Middle frontal gyrus (tissue), 1 donor: ENCODE results near the gene CCDC121.
A peak's percentile ranks its signal among the peaks of the same experiment; 100 is the strongest.

Experiments used
- DNase-seq: peaks from one replicate; pipeline ENCODE4 v3.0.0-alpha.2; 2015; ENCODE audit warnings: low spot score; ENCODE audit errors: extremely low spot score

The CCDC121 gene, protein sequence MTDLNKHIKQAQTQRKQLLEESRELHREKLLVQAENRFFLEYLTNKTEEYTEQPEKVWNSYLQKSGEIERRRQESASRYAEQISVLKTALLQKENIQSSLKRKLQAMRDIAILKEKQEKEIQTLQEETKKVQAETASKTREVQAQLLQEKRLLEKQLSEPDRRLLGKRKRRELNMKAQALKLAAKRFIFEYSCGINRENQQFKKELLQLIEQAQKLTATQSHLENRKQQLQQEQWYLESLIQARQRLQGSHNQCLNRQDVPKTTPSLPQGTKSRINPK

DNA sequence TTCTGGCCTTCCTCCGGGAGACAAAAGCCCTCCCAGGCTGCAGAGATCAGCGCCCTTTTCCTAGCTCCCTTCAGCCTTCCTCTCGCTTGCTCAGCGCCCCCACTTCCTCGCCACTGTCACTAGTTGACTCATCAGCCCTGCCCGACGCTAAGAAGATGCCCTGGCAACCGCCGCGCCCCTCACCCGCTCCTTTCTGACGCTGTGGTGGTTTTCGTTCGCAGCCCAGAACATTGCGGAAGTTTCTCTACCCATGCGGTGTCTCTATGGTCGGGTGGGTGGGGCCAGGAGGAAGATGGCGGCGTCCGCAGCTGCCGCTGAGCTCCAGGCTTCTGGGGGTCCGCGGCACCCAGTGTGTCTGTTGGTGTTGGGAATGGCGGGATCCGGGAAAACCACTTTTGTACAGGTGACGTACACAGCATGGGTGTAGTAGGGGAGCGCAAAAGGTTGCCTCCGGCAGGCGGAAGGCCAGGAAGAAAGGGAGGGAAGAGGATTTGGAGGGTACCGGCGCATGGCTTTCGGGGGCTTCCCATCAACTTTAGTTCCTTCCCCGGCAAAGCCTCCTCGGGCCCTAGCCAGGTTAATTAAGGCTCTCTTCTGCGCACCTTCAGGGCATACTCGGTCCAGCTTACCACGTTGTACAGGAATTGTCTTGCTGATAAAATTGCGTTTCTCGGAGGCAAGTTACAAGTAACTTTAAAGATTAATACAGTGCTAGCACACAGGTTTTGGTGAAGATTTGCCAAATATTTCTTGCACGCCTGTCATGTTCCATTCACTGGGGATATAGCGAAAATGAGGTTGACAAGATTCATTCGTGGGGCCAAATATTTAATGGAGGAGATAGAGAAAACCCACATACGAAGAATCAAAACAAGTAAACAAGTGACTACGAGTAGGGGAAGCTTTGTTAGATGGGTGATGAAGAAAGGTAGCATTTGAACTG, at the start of gene CCDC121, which contains the start of gene GPN1:
CCDC121 (minus strand) TSS at position 246 of the 943 bp plus-strand sequence. CDS start 1,213 bp downstream, outside the sequence.
GPN1 (plus strand) TSS at position 284 of the 943 bp plus-strand sequence; CDS start at position 293, 9 bp downstream.
- peak; percentile 71 for DNase-seq

DNA sequence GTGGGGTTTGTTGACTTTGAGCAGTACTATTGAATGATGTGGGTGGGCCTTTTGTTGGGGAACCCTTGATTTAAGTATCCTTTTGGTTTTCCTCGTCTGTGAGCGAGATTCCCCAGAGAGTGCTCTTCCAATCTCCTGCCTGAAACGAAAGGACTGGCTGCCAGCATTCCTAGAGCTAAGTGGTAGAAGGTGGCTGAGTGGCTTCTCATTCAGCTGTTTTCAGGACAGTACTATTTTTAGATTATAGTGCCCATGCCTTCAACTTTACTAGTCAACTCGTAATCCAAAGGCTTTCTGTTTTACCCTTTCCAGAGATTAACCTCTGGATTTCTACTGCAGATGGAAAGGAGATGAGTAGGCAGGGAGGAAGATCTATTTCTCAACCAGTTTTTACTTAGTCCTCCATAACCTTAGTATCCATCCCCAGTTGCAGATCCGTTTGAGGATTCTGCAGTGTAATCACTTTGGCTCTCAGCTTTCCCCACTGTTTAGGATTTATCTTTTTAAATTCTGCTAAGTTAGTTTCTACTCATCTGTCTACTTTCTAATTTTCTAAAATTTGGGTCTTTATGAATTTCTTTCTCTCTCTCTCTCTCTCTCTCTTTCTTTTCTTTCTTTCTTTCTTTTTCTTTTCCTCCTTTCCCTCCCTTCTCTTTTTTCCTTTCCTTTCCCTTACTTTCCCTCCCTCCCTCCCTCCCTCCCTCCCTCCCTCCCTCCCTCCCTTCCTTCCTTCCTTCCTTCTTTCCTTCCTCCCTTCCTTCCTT, 44.1 kb upstream of the CCDC121 start:
- DNase-seq: no peak

DNA sequence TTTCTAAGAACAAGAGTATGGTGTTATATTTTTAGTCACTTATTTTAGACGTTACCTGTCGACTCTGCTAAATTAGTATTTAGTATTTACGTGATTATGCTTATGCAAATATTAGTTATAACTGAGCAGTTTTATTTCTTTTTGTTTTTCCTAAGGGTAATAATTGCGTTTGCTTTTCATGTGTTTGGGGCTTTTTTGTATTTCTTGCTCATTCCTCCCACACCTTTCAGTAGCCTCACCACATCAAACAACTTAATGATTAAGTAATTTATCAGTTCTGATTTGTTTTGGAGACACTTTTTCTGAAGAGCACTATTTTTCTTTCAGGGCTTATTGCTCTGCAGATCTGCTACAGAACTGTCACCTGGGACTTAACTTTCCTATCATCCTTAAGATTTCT, 42.4 kb upstream of the CCDC121 start:
- DNase-seq: no peak

DNA sequence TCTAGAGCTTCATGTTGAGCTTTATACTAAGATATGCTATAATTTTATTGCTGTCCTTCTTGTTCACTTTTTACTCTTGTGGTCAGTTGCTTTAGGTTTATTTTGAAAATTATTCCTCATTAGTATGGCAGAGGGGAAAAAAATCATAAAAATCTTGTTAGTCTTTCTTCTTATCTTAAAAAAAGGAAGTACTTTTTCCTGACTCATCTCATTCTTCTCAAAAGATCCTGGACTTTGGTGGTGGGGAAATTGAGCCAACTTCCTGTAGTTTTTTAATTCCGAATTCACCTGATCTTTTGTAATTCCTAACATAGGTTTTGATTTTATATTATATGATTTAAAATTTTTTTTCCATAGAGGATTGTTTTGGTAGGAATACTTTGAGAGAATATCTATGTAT, 38.6 kb upstream of the CCDC121 start:
- no peak for DNase-seq

DNA sequence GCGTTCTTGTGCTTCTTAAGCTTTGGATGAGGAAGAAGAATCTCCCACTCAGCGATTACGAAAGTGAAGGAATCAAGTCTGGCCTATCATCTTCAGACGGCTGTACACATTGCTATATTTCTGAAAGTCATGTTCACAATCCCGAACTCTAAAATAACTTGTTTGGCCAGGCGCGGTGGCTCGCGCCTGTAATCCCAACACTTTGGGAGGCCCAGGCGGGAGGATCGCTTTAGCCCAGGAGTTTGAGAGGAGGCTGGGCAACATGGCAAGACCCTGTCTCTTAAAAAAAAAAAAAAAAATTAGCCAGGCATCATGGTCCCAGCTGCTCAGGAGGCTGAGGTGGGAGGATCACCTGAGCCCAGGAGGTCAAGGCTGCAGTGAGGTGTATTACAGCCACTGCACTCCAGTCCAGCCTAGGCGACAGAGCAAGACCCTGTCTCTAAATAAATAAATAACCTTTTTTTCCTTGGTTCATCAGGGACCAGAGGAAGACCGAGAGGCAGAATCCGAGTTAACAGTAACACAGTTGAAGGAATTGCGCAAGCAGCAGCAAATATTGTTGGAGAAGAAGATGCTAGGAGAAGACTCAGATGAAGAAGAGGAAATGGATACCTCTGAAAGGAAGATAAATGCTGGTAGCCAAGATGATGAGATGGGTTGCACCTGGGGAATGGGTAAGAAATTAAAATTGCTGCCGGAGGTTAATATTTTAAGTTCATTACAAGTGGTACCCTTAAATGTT, 36.0 kb upstream of the CCDC121 start:
- DNase-seq: no peak

DNA sequence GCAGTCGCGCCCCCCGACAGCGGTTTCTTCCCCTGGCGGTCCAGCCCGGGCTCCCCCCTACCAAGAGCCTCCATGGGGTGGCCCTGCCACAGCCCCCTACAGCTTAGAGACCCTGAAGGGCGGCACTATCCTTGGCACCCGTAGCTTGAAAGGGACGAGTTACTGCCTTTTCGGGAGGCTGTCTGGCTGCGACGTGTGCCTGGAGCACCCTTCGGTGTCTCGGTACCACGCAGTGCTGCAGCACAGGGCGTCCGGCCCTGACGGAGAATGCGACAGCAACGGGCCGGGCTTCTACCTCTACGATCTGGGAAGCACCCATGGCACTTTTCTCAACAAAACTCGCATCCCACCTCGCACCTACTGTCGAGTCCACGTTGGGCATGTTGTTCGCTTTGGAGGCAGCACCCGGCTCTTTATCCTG, 35.4 kb upstream of the CCDC121 start:
- no peak for DNase-seq

DNA sequence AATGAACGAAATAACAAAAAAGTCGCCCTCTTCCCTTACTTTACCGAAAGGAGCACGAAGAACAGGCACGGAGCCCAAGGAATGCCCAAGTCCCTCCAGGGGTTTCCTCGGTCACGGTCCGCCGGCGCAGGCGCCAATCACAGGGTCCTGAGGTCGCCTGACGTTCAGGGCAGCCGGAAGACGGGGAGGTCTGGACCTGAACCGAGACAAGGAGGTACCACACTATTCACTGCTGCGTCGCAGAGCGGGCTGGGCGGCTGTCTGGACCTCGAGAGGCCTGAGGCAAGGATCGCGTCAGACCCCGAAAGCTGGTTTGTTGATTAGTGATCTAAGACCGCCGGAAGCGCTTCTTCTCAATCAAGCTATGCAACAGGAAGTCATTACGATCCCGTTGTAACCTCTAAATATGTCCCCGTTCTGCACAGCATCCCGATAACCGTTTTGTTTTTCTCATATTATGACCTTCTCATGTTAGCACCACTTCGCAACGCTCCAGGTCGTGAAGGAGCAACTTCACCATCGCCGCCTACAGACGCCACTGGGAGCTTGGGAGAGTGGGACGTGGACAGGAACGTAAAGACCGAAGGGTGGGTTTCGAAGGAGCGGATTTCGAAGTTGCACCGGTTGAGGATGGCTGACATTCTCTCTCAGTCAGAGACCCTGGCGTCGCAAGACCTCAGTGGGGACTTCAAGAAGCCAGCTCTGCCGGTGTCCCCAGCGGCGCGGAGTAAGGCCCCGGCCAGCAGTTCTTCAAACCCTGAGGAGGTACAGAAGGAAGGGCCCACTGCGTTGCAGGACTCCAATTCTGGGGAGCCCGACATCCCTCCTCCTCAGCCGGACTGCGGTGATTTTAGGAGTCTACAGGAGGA, 34.7 kb upstream of the CCDC121 start, which contains the start of the genes SLC4A1AP and SUPT7L:
SLC4A1AP (plus strand) TSS at position 605 of the 869 bp plus-strand sequence; CDS start at position 631, 26 bp downstream.
SUPT7L (minus strand) TSS at position 330 of the 869 bp plus-strand sequence. CDS start 1,422 bp downstream, outside the sequence.
- peak; percentile 69 for DNase-seq

DNA sequence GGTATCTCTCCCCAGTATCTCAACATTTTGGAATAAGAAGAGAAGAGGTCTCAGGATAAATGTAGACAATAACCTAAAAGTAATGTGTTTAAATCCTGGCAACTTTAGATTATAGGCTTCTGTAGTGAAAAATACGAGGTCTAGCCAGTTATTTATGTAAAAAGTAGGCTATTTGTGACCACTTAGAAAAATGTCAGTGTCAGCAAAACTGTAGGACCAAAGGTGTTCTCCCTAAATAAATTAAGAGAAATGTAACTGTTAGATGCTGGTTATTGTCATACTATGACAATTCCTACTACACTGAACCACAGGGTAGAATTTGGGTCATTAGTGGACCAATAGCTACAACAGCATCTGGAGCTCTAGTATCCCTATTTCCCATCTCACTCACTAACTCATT, 32.6 kb upstream of the CCDC121 start:
- no peak for DNase-seq

DNA sequence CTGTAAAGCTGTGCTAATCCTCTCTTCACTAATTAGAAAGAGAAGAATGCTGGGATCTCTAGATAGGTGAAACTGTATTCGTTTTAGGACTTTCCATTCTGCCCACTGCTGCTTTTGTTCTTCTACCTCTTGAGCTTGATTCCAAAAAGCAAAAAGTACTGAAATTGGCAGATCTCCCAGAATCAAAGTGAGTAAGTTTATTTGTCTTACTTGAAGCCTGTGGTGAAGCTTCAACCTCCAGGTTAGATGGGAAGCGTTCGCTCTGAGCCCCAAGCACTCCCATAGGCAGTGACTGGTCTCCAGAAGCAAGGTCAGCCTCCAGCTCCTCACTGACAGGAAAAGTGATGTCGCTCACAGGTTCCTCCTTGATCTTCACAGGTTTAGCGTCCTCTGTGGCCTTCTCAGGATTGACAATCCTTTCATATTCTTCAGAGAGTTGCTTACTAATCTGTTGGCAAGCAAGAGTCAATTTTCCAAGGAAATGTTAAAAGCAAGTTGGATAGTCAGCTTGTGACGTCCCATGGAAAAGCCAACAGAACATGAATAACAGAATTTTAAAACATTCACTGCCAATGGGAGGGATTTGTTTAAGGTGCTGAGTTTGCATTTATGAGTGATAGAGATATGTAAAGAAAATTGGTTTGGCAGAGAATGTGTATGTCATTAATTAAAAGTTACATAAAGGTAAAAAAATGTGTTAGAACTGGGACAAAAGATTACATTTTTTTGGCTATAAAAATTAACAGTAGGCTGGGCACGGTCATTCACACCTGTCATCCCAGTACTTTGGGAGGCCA, 26.5 kb upstream of the CCDC121 start:
- DNase-seq: no peak

DNA sequence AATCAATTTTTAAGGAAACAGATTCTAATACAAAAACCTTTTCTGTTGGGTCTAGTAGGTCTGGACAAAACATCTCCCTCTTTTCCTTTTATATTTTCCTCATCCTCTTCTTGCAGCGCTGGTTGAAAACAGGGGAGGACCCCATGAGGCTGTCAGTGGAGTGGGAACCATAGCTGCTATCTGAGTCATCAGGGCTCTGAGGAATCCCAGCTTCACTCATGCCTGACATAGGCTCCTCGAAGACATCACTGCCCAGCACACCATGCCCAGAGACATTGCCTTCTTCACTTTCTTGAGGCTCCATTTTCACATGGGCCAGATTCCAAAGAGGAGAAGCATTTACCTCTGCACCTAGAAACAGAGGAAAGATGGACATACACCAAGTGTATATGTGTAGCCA, 24.6 kb upstream of the CCDC121 start:
- no peak for DNase-seq

DNA sequence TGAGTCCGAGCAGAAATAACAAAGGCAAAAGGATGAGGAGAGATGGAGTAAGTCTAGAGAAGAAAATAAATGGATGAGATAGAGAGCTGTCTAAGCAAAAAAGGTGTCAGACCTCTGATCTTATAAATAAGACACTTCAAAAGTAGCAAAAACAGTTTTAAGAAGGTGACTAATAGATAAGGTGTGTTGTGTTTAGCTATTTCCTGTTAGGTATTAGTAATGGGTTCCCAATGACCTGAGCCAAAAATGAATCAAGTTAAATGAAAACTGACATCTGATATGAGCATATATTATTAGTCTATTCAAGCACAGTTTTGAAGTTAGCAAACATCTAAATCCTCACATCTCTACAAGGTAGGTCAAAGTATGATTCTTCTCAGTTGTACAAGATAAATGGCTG, 24.0 kb upstream of the CCDC121 start:
- no peak for DNase-seq

DNA sequence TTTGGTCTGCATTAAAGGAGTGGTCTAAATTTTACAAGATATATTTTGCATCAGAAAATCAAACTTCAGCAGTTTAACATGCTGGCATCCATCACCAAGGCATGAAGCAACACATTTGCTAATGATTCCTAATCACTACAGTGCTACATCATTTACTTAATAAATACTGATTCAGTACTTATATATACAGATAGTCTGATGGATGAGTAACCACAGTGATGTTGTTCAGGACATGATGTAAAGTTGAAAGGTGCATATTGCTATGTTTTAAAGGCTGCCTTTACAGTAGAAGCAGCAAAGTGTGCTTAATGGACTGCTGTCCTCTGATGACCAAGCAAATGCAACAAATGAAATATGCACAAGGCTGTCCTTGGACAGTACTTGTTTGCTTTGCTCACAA, 23.5 kb upstream of the CCDC121 start:
- no peak for DNase-seq

DNA sequence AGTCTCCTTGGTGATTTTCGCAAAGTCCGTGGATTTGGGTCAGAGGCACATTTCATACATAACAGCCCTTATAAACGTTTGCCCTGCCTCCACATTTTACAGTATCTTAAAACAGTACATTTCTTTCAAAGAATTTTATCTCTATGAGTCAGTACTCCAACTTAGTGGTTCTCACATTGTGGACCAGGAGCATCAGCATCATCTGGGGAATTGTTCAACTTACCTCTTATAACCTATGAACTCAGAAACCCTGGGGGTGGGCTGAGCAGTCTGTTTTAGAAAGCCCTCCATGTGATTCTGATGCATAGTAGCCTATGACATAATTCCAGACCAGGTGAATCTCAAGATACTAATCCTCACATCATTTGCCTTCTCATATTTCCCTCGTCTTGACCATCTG, 22.2 kb upstream of the CCDC121 start:
- DNase-seq: no peak

DNA sequence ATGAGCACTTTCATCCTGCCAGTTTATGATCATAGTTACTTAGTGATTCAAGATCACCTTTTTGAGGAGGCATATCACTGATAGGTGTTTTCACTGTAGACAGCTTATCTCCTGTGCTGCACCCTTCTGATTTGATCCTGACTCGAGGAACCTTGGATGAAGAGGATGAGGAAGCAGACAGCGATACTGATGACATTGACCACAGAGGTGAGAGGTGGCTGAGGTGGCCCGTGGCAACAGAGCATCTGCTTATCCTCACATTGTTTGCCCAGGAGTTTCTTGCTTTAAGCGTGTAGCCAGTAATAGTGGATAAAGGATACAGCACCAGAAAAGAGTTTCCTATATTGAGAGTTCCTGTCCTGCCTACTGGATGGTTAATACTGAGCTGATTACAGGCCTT, 18.9 kb upstream of the CCDC121 start:
- DNase-seq: no peak

DNA sequence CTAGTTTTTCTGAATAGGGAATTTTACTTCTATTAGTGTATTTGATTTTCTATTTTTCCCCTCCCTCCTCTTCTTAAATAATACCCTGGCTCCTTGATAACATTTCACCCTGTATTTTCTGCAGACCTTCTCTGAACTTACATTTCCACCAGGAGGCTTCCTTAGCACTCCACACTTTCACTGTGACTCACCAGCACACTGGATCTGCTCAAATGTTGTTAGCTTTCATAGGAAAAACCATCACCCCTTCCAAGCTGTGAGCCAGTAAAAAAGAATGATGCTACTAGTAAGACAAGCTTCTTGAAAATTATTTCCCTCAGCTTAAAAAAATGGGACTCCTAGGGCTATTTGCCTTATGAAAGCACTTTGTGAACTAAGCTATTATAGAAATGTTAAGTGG, 18.5 kb upstream of the CCDC121 start:
- DNase-seq: no peak

DNA sequence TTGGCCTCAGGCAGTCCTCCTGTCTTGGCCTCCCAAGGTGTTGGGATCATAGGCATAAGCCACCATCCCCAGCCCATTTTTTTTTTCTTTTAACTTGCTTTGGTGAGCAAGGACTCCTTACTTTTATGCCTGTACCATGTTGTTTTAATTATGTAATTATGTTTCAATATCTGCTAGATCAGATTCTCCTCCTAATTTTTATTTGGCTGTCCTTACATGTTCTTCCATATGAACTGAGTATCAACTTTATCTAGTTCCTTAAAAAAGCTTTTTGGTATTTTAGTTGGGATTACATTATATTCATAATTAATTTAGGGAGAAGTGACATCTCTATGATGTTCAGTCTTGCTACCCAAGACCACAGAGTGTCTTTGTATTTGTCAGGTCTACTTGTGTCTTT, 16.4 kb upstream of the CCDC121 start:
- DNase-seq: no peak

DNA sequence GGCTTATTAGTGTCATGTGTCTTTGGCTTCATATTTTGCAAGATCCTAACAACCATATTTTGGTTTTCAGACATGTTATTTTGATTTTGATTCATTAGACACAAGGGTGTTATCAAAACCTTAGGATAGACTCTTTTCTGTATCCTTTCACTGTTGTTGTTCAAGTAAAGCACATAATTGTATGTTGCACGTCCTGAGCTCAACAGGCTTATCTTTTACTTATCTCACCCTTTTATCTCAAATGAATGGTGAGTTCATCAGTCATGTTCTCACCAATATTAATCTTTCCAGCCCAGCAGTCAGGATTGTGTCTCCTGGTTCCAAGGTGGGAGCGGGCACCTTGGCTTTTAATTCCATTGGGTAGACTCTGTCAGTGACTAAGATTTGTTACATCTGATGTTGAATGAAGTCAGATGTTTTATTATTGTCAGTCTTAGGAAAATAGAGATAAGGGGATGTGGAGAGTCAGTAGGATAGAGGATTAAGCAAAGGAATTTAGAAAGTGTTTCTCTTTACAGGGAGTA, 12.0 kb upstream of the CCDC121 start:
- no peak for DNase-seq

DNA sequence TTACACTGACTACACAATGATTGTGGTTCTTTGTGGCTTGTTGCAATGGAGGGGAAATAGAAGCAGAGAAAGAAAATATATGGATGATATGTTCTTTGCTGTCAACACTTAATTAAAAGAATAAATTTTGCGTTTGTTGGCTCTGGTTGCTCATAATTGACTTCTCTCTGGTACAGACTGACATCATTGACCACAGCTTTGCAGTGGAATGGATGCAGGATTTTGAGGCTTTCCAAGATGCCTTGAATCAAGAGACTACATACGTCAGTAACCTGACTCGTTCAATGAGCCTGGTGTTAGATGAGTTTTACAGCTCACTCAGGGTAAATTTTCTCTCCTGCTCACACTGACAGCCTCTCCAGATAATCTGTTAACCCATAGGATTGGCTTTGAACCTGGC, 9.9 kb upstream of the CCDC121 start:
- no peak for DNase-seq
